Medulla oblongata (tissue), 1 donor: ENCODE data around the gene FMNL1.
A peak's percentile ranks its signal among the peaks of the same experiment; 100 is the strongest.
"Not testable (repeated sequence)": the region's sequence is repeated elsewhere in the genome, so short reads cannot be mapped to it uniquely, and the experiment has no call there.

Source experiments
- DNase-seq: peaks from one replicate; pipeline ENCODE4 v3.0.0-alpha.2; 2015; ENCODE audit errors: extremely low spot score

Gene FMNL1, protein sequence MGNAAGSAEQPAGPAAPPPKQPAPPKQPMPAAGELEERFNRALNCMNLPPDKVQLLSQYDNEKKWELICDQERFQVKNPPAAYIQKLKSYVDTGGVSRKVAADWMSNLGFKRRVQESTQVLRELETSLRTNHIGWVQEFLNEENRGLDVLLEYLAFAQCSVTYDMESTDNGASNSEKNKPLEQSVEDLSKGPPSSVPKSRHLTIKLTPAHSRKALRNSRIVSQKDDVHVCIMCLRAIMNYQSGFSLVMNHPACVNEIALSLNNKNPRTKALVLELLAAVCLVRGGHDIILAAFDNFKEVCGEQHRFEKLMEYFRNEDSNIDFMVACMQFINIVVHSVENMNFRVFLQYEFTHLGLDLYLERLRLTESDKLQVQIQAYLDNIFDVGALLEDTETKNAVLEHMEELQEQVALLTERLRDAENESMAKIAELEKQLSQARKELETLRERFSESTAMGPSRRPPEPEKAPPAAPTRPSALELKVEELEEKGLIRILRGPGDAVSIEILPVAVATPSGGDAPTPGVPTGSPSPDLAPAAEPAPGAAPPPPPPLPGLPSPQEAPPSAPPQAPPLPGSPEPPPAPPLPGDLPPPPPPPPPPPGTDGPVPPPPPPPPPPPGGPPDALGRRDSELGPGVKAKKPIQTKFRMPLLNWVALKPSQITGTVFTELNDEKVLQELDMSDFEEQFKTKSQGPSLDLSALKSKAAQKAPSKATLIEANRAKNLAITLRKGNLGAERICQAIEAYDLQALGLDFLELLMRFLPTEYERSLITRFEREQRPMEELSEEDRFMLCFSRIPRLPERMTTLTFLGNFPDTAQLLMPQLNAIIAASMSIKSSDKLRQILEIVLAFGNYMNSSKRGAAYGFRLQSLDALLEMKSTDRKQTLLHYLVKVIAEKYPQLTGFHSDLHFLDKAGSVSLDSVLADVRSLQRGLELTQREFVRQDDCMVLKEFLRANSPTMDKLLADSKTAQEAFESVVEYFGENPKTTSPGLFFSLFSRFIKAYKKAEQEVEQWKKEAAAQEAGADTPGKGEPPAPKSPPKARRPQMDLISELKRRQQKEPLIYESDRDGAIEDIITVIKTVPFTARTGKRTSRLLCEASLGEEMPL

DNA sequence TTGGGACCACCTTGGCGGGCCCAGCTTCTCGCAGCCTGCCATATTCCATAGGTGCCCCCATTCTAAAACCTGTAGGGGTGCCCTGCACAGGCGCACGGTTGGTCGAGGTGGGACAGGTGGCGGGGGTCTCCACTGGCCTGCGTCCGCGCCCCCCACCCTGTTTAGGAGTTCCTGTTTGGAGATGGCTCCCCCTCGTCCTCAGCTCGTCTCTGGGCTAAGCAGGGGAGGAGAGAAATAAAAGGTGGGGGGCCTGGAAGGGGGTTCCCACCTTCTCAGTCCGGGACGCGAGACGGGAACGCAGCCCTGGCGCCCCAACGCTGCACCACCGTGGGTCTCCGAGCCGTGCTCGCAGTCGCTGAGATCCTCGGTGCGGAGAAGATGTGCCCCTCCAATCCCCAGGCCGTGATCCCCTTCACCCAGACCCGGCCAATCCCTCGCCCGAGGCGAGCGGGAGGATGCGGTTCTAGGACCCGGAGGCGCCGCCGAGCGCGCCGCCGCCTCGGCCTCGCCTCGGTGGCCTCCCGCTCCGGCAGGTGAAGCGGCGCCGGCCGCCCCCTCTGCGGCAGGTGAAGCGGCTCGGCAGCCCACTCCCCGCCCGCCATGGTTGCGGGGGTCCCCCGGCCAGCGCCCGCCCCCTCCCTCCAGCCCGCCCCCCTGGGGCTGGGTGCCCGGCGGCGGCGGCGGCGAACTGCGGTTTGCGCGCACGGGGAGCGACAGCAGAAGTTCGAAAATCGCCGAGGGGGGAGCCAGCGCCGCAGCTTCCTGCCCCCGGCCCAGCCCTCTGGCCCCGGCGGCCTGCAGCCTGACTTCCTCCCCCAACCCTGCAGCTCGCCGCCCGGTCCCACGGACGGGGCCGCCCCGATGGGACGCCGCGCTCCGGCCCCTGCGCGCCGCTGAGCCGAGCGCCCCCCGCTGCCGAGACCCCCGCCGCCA lies at the start of gene FMNL1:
Gene FMNL1 (plus strand): TSS at position 805 of the 933 bp plus-strand sequence. CDS start 240 bp downstream, outside the sequence.
- peak; percentile 20 for DNase-seq

DNA sequence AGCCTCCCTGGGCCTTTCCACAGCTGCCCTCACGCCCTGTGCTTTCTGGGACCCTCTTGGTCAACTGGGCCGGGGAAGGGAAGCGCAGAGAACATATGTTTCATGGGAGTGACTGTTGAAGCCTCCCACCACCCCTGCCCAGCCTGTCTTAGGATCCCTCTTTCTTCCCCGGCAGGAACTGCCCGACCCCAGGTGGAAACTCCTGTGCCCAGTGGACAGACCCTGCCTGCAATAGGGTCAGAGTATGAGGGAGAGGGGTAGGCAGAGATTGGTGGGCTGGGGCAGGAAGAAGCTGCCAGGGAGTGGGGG lies 49.5 kb upstream of the FMNL1 start:
- DNase-seq: no peak

DNA sequence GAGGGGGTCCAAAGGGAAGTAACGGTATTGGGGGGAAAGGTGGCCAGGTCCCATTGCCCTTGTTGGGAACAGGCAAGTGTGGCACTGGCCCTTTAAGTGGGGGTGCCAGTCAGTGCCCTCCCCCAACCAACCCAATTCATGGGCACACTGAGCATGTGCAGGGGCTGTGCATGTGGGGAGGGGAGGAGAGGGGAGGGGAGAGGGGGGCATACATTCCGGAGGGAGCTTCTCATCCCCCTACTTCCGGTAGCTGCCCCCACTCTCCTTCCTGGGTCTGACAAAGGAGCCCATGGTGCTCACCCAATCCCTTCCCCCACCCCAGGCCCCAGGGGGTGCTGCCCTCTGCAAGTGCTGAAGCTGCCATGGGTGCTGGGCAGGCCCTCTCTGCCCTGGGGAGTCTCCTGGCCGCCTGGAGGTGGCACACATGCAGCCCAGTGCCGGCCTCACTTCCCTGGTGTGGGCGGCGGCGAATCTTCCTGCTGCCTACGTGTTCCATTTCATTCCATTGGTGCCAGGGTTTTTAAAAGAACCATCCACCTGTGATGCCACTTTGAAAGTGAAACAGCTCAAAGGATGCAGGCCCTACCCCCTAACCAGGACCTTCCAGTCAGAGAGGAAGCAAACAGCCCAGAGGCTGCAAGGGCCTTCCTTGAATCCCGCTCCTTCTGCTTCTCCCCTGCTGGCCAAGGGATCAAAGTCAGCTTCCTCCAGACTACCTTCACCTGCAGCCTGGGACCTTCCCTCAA lies 49.0 kb upstream of the FMNL1 start:
- DNase-seq: peak; percentile 93

DNA sequence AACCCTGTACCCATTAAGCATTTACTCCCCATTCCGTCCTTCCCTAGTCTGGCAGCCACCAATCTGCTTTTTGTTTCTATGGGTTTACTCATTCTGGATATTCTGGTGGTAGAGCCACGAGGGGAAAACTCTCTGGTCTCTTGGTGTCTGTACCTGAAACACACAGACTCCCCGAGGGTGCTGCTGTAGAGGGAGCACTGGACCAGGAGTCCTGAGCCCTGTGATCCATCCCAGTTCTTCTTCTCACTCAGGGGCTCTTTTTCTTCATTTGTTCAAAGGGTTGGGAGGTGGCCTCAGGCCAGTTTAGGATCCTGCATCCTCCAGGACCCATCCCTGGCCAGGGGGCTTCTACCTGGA lies 45.9 kb upstream of the FMNL1 start:
- DNase-seq: no peak

DNA sequence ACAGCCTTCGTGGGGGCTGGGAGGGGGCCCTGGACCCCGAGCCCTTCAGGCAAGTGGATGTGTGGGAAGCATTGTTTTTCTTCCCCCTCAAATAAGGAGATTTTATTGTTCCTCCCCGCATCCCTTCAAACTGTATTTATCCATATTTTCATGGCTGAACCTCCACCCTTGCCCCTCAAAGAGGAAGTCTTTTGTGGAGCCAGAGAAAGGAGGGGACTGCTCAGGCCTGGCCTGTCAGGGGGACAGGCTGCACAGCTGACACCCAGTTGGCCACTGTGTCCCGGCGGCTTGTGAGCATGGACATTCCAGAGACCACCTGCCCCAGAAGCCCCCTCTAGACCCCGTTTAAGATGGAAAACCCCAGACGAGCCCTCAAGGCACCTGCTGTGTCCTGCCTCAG lies 44.1 kb upstream of the FMNL1 start:
- no peak for DNase-seq

DNA sequence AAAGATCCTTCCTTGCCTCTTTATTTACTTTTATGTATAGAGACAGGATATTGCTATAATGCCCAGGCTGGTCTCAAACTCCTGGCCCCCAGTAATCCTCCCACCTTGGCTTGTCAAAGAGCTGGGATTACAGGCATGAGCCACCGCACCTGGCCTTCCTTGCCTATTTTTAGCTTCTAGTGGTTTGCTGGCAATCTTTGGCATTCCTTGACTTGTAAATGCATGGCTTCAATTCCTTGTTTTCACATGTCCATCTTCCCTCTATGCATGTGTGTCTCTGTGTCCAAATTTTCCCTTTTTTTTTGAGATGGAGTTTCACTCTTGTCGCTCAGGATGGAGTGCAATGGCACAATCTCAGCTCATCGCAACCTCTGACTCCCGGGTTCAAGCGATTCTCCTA lies 37.5 kb upstream of the FMNL1 start:
- no peak for DNase-seq

DNA sequence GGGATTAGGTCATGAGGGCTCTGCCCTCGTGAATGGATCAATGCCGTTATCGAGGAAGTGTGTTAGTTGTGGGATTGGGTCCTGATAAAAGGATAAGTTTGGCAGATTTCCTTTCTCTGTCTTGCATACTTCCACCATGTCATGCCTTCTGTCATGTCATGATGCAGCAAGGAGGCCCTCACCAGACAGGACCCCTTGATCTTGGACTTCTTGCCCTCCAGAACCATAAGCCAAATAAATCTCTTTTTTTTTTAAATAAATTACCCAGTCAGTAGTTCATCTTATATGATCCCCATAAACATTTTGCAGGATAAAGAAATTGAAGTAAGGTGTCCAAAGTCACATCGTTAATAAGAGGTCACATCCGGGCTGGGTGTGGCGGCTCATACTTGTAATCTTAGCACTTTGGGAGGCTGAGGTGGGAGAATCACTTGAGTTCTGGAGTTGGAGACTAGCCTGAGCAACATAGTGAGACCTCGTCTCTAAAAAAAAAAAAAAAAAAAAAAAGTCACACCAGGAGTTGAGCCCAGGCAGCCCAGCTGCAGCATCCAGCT lies 34.8 kb upstream of the FMNL1 start:
- DNase-seq: no peak

DNA sequence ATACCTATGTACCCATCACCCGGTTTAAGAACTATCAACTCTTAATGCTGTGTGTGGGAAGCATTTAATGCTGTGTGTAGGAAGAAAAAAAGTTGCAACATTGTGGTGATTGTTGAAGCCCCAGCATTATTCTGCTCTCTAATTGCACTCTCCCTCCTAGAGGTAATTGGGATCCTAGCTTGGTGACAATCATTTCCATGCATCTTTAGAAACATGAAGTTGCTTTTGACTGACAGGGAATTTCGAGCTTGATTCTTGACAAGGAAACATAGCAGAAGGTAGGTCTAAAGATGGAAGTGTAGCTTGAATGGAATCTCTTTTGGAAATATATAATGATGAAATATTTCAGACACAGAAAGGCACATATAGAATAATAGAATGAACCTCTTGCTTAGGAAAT lies 32.7 kb upstream of the FMNL1 start:
- DNase-seq: no peak

DNA sequence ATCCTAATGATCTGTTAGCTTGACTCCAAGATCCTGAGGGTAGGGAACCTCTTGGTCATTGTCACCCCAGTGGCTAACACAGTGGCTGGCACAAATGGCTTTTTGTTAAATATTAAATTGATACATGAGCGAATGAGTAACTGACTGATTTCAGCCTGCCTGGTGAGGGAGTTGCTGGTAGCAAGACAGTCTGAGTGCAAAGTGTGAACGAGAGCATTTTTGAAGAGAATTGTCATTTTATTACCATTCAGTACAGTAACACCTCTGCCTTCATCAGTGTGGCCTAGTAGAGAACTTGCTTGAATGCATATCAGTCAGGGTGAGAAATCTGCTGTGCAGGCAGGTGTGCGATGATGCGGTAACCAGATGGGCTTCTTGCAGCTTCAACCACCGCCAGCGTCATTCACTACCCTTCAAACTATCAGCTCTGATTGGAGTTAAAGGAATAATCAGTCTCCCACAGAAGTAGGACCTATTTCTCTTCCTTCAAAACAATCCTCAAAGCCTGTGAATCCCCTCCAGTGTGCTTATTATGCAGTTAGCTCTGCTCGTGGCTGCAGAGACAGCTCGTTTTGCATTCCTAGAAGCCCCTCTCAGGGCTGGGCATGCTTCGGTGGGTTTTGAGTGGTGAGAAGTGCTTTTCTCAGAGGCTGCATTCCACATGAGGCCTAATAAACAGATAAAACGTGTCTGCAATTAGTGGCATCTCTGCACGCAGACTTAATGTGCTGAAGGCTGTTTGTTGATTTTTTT lies 31.0 kb upstream of the FMNL1 start:
- no peak for DNase-seq

DNA sequence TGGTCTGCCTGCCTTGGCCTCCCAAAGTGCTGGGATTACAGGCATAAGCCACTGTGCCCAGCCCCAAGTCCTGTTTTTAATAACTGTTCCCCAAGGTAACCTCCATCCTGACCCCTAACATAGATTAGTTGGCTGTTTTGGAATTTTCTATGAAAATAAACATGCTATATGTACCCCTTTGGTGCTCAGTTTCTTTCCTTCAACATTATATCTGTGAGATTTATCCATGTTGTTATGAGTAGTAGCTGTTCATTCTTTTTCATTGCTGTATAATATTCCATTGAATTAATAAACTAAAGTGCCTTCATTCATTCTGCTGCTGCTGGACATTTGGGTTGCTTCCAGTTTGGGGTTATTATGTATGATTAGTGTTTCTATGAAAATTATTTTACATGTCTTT lies 26.3 kb upstream of the FMNL1 start:
- DNase-seq: no peak

DNA sequence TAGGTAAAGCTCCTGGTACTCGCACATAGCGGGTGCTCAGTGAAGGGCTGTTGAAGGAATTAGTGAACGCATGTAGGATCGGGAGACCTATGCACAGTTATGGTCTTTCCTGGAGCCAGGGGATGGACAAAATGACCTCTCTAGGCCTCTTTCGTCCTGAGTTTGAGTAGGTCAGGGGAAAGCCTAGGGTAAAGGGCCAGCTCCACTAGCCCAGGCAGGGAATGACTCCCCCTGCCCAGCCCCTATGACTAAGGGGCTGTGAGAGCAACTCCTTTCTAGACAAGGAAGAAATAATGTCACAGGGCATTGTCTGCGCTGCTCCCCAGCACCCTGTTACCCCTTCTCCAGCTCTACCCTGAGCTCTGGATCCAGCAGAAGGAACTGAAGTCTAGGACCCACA lies 24.6 kb upstream of the FMNL1 start:
- DNase-seq: no peak

DNA sequence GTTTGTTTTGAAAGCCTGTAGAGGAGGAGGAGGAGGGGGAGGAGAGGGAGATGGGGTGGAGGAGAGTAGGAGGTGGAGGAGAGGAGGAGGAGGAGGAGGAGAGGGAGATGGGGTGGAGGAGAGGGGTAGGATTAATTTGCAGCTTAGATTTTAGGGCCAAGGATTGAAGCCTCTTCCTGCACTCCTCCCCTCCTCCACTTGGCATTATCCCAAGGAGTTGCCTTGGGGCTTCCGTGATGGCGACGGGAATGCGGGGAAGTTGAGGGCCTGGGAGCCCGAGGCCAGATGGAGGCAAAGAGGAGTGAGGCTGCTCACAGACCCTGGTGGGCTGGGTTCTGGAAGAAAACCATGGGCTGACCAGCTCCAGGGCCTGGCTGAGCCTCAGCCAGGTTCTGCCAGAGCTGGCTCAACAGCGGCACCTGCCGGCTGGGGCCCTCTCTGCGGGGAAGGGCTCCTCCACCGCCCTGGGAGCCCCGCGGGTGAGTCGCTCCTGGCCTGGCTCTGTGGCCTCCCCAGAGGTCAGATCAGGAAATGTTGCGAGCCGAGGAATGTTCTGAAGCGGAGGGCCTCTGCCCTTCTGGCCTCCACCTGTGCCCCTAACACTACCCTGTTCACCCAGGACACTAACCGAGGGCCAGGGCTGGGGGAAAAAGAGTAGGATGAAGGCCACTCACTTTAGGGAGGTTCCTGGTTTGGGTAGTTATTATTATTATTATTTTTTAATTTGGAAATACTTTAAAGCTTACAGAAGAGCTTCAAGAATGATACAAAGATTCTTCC lies 23.9 kb upstream of the FMNL1 start:
- peak; percentile 92 for DNase-seq

DNA sequence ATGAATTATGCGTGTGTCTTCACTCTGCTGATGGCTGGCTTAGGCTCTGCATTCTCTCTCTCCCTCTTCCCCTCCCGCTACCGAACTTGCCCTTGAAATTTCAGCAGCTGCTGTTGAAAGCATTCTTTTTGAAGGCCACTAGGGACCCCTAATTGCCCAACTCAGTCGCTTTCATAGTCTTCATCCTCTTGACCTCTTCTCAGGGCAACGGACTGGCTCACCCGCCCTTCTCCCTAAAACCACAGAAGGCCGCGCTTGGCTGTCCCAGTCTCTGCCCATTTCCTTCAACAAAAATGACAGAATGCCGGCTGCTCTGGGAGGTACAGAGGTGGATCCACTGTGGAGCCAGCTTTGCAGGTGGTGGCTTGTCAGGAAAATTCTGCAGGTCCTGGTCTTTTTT lies 21.0 kb upstream of the FMNL1 start:
- no peak for DNase-seq

DNA sequence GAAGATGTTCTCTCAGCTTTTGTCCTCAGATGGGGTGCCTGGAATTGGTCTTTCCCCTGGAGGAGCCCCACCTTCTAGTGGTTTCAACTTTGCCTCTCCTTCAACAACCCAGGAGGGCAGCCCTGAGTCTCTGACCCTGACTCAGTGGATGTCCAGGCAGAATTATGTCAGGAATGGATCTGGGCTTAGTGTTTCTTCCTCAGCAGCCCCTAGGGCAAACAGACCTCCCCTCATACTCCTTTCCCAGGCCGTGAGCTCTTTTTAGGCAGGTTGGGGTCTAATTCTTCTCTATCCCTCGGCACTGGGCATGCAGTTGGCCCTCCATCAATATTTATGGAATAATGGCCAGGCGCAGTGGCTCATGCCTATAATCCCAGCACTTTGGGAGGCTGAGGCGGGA lies 20.2 kb upstream of the FMNL1 start:
- no peak for DNase-seq

DNA sequence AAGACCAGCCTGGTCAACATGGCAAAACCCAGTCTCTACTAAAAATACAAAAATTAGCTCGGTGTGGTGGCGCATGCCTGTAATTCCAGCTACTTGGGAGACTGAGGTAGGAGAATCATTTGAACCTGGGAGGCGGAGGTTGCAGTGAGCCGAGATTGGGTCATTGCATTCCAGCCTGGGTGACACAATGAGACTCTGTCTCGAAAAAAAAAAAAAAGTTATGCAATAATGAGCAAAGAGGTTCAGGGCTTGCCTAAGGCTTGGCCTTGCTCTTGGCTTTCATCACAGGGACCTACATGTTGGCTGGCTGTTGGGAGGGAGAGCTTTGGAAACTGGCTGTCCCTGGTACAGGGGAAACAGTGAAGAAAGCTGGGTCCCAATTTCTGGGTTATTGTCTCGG lies 19.8 kb upstream of the FMNL1 start:
- DNase-seq: not testable (repeated sequence)

DNA sequence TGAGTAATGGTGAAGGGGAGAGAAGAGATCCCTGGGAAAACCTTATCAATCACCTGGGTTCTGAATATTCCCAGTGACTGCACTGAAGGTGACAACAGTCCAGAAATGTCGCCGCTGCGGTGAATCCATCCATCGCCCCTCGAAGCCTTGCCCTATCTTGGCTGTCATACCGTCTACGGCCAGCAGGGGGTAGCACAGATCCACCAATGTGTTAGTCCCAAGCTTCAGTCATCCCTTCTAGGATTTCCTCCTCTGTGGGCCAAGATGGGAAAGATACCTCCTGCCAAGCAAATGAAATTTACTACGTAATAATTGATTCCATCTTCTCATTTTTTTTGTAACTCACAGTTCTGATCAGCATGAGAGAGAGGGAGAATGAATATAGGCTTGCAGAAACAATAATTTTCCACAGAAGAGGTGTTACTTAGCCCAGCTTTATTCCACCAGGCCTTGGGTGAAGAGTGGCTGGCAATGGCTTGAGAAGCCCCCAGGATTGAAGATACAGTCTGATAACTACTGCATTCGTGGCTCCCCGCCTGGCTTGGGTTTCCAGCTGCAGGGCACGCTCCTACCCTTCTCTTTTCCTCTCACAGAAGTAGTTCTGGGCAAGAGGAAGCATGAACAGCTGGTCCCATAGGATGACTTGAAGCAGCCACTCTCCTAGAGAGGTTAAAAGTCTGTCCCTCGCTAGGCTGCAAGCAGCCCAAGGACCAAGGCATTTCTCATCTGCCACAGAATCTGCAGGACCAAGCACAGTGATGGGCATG lies 2.6 kb upstream of the FMNL1 start:
- DNase-seq: peak; percentile 92

DNA sequence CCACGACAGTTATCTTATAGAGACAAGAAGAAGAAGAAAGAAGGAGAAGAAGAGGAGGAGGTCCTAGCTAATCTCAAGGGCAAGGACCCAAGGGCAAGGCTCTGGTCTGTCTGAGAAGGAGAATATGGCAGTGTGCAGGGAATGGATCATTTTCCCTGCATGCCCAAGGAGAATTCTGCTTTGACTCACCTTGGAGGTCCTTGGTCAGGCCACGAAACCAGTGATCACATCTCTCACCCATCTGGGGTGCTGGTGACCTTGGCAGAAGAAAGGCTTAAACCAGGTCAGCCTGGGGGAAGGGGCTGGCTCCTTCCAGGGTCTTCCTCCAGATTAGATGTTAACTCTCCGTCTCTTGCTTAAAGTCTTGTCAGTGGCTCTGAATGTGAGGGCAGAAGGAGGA lies 1.6 kb upstream of the FMNL1 start:
- no peak for DNase-seq

DNA sequence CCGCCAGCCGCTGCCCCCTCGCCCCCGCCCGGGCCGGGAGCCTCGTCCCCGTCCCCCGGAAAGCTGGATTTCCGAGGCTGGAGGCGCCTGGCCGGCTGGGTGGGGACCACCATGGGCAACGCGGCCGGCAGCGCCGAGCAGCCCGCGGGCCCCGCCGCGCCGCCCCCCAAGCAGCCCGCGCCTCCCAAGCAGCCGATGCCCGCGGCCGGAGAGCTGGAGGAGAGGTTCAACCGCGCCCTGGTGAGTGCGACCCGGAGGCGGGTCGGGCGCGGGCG lies 266 bp downstream of the FMNL1 start:
- no peak for DNase-seq
